ENCODE data around the gene SEPTIN7. TPM values are rescaled to one million over a fixed set of nuclear protein-coding genes. Genes with fewer than 3 reads are reported as not detected.

SEPTIN7 gene
- total RNA-seq, 1 experiment from 2014 or later = 292 TPM

DNA sequence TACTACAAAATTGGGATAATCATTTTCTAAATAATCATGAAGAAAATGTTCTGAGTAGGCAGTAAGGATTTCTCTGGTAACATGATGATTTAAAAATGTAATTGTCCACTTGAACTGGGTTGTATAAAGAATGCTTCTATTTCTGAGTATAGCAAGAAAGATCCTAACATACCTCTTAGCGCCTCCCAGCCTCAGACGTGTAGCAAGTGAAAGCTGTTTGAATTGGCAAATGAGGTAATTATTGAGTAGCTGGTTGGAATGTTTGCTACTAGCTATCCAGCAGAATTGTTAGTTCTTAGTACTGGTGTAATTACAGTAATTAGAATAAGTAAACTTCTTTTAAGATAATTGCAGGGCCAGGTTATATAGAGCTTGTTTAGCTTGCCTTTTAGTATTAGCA is 47.9 kb downstream of the SEPTIN7 start:
- H3K36me3 ChIP-seq (ENCODE audit: control insufficient read depth, insufficient read depth, low read length) = peaks cover 4% of the 10 kb centered on the region
- in situ Hi-C loops (cut with HindIII; ENCODE audit: low pct_unique_long_range_greater_than_20kb, low sequenced_read_pairs) (no loop called here), intact Hi-C loops (cut with micrococcal nuclease; ENCODE audit: unreplicated experiment) (no loop called here)
- ChIA-PET CTCF (no interaction called here), POLR2A (no interaction called here)
- no peak overlapping the region for H3K27ac ChIP-seq (ENCODE audit: low read length)
- ATAC-seq (no peak), DNase-seq (ENCODE audit: low read depth, low spot score) (no peak)
- H3K9me3 ChIP-seq (ENCODE audit: control insufficient read depth, insufficient read depth, low read depth, low read length) = no peaks in the 10 kb centered on the region
- TF ChIP-seq POLR2AphosphoS5 (IDR thresholded peaks at IDR 0.05; ENCODE audit: low read depth, low read length) (no peak), TCF7L2 (IDR thresholded peaks at IDR 0.05; ENCODE audit: low read depth, low read length) (no peak)
- TF ChIP-seq, protein P1, sequence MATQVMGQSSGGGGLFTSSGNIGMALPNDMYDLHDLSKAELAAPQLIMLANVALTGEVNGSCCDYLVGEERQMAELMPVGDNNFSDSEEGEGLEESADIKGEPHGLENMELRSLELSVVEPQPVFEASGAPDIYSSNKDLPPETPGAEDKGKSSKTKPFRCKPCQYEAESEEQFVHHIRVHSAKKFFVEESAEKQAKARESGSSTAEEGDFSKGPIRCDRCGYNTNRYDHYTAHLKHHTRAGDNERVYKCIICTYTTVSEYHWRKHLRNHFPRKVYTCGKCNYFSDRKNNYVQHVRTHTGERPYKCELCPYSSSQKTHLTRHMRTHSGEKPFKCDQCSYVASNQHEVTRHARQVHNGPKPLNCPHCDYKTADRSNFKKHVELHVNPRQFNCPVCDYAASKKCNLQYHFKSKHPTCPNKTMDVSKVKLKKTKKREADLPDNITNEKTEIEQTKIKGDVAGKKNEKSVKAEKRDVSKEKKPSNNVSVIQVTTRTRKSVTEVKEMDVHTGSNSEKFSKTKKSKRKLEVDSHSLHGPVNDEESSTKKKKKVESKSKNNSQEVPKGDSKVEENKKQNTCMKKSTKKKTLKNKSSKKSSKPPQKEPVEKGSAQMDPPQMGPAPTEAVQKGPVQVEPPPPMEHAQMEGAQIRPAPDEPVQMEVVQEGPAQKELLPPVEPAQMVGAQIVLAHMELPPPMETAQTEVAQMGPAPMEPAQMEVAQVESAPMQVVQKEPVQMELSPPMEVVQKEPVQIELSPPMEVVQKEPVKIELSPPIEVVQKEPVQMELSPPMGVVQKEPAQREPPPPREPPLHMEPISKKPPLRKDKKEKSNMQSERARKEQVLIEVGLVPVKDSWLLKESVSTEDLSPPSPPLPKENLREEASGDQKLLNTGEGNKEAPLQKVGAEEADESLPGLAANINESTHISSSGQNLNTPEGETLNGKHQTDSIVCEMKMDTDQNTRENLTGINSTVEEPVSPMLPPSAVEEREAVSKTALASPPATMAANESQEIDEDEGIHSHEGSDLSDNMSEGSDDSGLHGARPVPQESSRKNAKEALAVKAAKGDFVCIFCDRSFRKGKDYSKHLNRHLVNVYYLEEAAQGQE (IDR thresholded peaks at IDR 0.05; ENCODE audit: insufficient read depth in 1 of 2, low read depth in 2 of 2, low read length in 1 of 2) = no peak
- no peak overlapping the region for H3K4me3 ChIP-seq (ENCODE audit: low read depth in 2 of 2, low read length in 2 of 2)
- no peaks in the 10 kb centered on the region for H3K27me3 ChIP-seq (ENCODE audit: control insufficient read depth, insufficient read depth, low read length)
- BruUV-seq (replicated peaks) = no TSS peak
- H3K4me1 ChIP-seq (ENCODE audit: control insufficient read depth, insufficient read depth, low read length) = peaks cover 3% of the 10 kb centered on the region; the same call in 1 of the 2 replicates

DNA sequence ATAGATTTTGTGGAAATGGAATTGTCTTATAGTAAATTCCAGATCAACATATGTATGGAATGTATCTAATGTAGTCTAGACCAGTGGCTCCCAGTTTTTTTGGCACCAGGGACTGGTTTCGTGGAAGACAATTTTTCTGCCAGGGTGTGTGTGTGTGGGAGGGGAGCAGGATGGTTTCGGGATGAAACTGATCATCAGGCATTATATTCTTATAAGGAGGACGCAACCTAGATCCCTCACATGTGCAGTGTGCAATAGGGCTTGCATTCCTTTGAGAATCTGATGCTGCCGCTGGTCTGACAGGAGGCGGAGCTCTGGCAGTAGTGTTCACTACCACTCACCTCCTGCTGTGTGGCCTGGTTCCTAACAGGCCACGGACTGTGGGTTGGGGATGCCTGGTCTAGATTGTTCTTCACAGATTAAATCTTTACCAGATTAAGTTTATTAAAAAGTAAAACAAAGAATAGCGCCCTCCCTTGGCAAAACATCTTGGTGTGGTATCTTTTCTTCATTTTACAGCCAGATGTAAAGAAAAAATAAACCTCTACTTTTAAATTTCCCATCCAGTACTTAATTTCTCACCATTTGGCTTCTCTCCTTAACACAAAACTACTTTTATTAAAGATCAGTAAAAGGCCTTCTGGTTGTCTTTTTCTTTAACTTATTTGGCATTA is 48.4 kb downstream of the SEPTIN7 start:
- no peak overlapping the region for H3K4me3 ChIP-seq (ENCODE audit: low read depth in 2 of 2, low read length in 2 of 2)
- ChIA-PET CTCF (no interaction called here), POLR2A (no interaction called here)
- BruUV-seq (replicated peaks) = no TSS peak
- peaks cover 4% of the 10 kb centered on the region for H3K36me3 ChIP-seq (ENCODE audit: control insufficient read depth, insufficient read depth, low read length)
- peak; percentile 31; the same call in 1 of the 2 replicates for ATAC-seq
- TF ChIP-seq SIN3A (IDR thresholded peaks at IDR 0.05; ENCODE audit: borderline replicate concordance, insufficient read depth, low read depth, low read length) (no peak), POLR2AphosphoS5 (IDR thresholded peaks at IDR 0.05; ENCODE audit: low read depth, low read length) (no peak), TCF7L2 (IDR thresholded peaks at IDR 0.05; ENCODE audit: low read depth, low read length) (no peak)
- TF ChIP-seq, protein P1 (IDR thresholded peaks at IDR 0.05; ENCODE audit: insufficient read depth in 1 of 2, low read depth in 2 of 2, low read length in 1 of 2) = no peak
- TF ChIP-seq, protein P2, sequence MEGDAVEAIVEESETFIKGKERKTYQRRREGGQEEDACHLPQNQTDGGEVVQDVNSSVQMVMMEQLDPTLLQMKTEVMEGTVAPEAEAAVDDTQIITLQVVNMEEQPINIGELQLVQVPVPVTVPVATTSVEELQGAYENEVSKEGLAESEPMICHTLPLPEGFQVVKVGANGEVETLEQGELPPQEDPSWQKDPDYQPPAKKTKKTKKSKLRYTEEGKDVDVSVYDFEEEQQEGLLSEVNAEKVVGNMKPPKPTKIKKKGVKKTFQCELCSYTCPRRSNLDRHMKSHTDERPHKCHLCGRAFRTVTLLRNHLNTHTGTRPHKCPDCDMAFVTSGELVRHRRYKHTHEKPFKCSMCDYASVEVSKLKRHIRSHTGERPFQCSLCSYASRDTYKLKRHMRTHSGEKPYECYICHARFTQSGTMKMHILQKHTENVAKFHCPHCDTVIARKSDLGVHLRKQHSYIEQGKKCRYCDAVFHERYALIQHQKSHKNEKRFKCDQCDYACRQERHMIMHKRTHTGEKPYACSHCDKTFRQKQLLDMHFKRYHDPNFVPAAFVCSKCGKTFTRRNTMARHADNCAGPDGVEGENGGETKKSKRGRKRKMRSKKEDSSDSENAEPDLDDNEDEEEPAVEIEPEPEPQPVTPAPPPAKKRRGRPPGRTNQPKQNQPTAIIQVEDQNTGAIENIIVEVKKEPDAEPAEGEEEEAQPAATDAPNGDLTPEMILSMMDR (IDR thresholded peaks at IDR 0.05) = peak; percentile 25; the same call in 1 of the 2 replicates
- H3K27me3 ChIP-seq (ENCODE audit: control insufficient read depth, insufficient read depth, low read length) = no peaks in the 10 kb centered on the region
- no peak for DNase-seq (ENCODE audit: low read depth, low spot score)
- no peaks in the 10 kb centered on the region for H3K9me3 ChIP-seq (ENCODE audit: control insufficient read depth, insufficient read depth, low read depth, low read length)
- in situ Hi-C loops (cut with HindIII; ENCODE audit: low pct_unique_long_range_greater_than_20kb, low sequenced_read_pairs) (no loop called here), intact Hi-C loops (cut with micrococcal nuclease; ENCODE audit: unreplicated experiment) (no loop called here)
- H3K4me1 ChIP-seq (ENCODE audit: control insufficient read depth, insufficient read depth, low read length) = peaks cover 3% of the 10 kb centered on the region; the same call in 1 of the 2 replicates
- no peak overlapping the region for H3K27ac ChIP-seq (ENCODE audit: low read length)
